Thymus (tissue), 11 donors: ENCODE results near the gene SLC6A19. TPM values are rescaled to one million over a fixed set of nuclear protein-coding genes. Genes with fewer than 3 reads are reported as not detected.

Experiments used
- DNase-seq, 9 donors: peaks; one replicate each; pipeline ENCODE4 v3.0.0-alpha.2; 2013; ENCODE audit warnings: low spot score in 9 of 9, low read depth in 6 of 9, missing footprints in 1 of 9
- H3K27ac ChIP-seq, 2 donors: one replicate each; pipeline ENCODE4 v1.5.1; 2013; ENCODE audit warnings: control low read depth in 1 of 2, low read depth in 1 of 2, low read length in 1 of 2, mild to moderate bottlenecking in 1 of 2, moderate library complexity in 1 of 2
- H3K27me3 ChIP-seq, 2 donors: one replicate each; pipeline ENCODE4 v1.5.1; 2013; ENCODE audit warnings: low read length in 1 of 2; ENCODE audit not compliant: control insufficient read depth in 2 of 2, insufficient read depth in 1 of 2
- H3K36me3 ChIP-seq, 2 donors: one replicate each; pipeline ENCODE4 v1.5.1; 2013; ENCODE audit warnings: low read length in 1 of 2, mild to moderate bottlenecking in 1 of 2, moderate library complexity in 1 of 2; ENCODE audit not compliant: control insufficient read depth in 2 of 2, insufficient read depth in 2 of 2
- H3K4me1 ChIP-seq, 2 donors: one replicate each; pipeline ENCODE4 v1.5.1; 2013; ENCODE audit warnings: low read length in 2 of 2; ENCODE audit not compliant: control insufficient read depth in 2 of 2, insufficient read depth in 2 of 2
- H3K4me3 ChIP-seq, 2 donors: one replicate each; pipeline ENCODE4 v1.5.1; 2013; ENCODE audit warnings: low read length in 2 of 2, control low read depth in 1 of 2, mild to moderate bottlenecking in 1 of 2
- H3K9me3 ChIP-seq, 2 donors: one replicate each; pipeline ENCODE4 v1.5.1; 2013; ENCODE audit warnings: low read length in 1 of 2, mild to moderate bottlenecking in 1 of 2; ENCODE audit not compliant: control insufficient read depth in 2 of 2, insufficient read depth in 1 of 2
- WGBS: extraction: QIAGEN DNeasy Blood & Tissue Kit; methylation state at CpG from one replicate; pipeline ENCODE4 v1.1.7; 2013; 5-methylcytosine and 5-hydroxymethylcytosine counted together
- polyA plus RNA-seq: library from polyadenylated mRNA; stranded (reverse); fragments of 200-250 nt; gene quantifications from one replicate; pipeline ENCODE4 v1.2.3, GENCODE V29; 2013
- total RNA-seq: library from RNA; stranded (reverse); fragments of 120-200 nt; gene quantifications from one replicate; pipeline ENCODE4 v1.2.4, GENCODE V29; 2013
- donor health status: healthy.

SLC6A19 gene
- total and polyA plus RNA-seq, 2 donors = 0.09 to 0.16 TPM

DNA sequence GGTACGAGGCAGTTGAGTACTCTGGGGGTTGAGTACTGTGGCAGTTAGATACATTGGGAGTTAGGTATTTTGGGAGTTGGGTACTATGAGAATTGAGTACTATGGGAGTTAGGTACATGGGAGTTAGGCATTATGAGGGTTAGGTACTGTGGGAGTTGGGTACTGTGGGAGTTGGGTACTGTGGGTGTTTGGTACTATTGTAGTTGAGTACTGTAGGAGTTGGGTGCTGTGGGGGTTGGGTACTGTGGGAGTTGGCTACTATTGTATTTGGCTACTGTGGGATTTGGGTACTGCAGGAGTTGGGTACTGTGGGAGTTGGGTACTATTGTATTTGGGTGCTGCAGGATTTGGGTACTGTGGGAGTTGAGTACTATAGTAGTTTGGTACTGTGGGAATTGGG, 4.8 kb upstream of the SLC6A19 start:
- Histone ChIP-seq H3K4me1 (no peaks in the 10 kb centered on the region), H3K9me3 (no peaks in the 10 kb centered on the region), H3K36me3 (no peaks in the 10 kb centered on the region), H3K27me3 (peaks cover 3 to 58% of the 10 kb centered on the region in 2 donors), H3K27ac (no peak overlapping the region), H3K4me3 (no peak overlapping the region)
- DNase-seq = no peak
- 84% methylated on average over 1 of the region's 1 CpG for WGBS

DNA sequence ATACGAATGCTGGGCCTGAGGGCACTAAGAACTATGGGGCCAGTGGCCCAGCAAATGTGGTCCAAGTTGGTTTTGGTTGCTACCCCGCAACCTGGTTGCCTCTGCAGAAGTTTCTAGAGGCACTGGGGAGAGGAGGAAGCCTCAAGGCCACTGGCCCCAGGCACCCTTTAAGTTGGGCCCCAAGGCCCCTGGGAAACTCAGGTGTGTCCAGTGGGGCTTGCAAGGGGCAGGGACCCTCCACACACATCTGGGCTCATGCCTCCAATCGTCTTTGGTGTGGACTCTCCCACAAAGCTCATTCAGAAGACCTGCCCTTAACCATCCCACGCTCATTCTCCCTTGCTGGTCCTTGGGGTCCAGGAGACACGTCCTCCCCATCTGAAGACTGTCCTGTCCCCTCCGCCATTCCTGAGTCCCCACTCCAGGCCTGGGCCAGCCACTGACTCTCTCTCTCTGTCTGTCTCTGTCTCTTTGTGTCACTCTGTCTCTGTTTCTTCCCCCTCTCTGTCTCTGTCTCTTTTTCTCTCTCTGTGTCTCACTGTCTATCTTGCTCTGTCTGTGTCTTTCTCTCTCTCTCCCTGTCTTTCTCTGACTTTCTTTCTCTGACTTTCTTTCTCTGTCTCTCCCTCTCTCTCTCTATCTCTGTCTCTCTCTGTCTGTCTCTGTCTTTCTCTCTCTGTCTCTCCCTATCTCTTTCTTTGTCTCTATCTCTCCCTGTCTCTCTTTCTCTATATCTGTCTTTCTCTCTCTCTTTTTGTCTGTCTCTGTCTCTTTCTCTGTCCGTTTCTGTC, 3.3 kb upstream of the SLC6A19 start:
- Histone ChIP-seq H3K4me3 (no peak overlapping the region), H3K36me3 (no peaks in the 10 kb centered on the region), H3K4me1 (no peaks in the 10 kb centered on the region), H3K27me3 (peaks cover 3 to 60% of the 10 kb centered on the region in 2 donors), H3K27ac (no peak overlapping the region), H3K9me3 (no peaks in the 10 kb centered on the region)
- WGBS = 94% methylated on average over 7 of the region's 7 CpGs
- no peak for DNase-seq

GRCh38 chr5:1199340-1199648, 2.1 kb upstream of the SLC6A19 start:
- H3K4me1 ChIP-seq = no peaks in the 10 kb centered on the region
- no peak for DNase-seq
- H3K9me3 ChIP-seq = no peaks in the 10 kb centered on the region
- peaks cover 3 to 58% of the 10 kb centered on the region in 2 donors for H3K27me3 ChIP-seq
- no peaks in the 10 kb centered on the region for H3K36me3 ChIP-seq
- H3K4me3 ChIP-seq = no peak overlapping the region
- H3K27ac ChIP-seq = no peak overlapping the region

GRCh38 chr5:1199649-1200494, 1.5 kb upstream of the SLC6A19 start:
- H3K9me3 ChIP-seq = no peaks in the 10 kb centered on the region
- H3K27ac ChIP-seq = no peak overlapping the region
- H3K27me3 ChIP-seq = peaks cover 3 to 61% of the 10 kb centered on the region in 2 donors
- 73% methylated on average over 26 of the region's 26 CpGs for WGBS
- no peak for DNase-seq
- no peaks in the 10 kb centered on the region for H3K36me3 ChIP-seq
- no peak overlapping the region for H3K4me3 ChIP-seq
- H3K4me1 ChIP-seq = no peaks in the 10 kb centered on the region

- Histone ChIP-seq H3K4me1 (no peaks in the 10 kb centered on the region), H3K4me3 (no peak overlapping the region), H3K9me3 (no peaks in the 10 kb centered on the region), H3K27ac (no peak overlapping the region), H3K36me3 (no peaks in the 10 kb centered on the region), H3K27me3 (peaks cover 3 to 67% of the 10 kb centered on the region in 2 donors)
- DNase-seq = no peak
- 81% methylated on average over 28 of the region's 28 CpGs for WGBS
Measured at GRCh38 chr5:1200495-1201326, 684 bp upstream of the SLC6A19 start.

- no peak for DNase-seq
- no peaks in the 10 kb centered on the region for H3K9me3 ChIP-seq
- H3K36me3 ChIP-seq = no peaks in the 10 kb centered on the region
- peaks cover 0 to 4% of the 10 kb centered on the region in 2 donors for H3K4me1 ChIP-seq
- 87% methylated on average over 26 of the region's 26 CpGs for WGBS
- H3K27ac ChIP-seq = no peak overlapping the region
- peaks cover 3 to 75% of the 10 kb centered on the region in 2 donors for H3K27me3 ChIP-seq
- no peak overlapping the region for H3K4me3 ChIP-seq
Measured at GRCh38 chr5:1202026-1202797, 817 bp downstream of the SLC6A19 start.

GRCh38 chr5:1202798-1203185, 1.4 kb downstream of the SLC6A19 start:
- H3K27me3 ChIP-seq = peaks cover 3 to 77% of the 10 kb centered on the region in 2 donors
- H3K36me3 ChIP-seq = no peaks in the 10 kb centered on the region
- H3K4me3 ChIP-seq = no peak overlapping the region
- no peak overlapping the region for H3K27ac ChIP-seq
- DNase-seq = no peak
- 92% methylated on average over 7 of the region's 7 CpGs for WGBS
- H3K9me3 ChIP-seq = no peaks in the 10 kb centered on the region
- H3K4me1 ChIP-seq = peaks cover 0 to 4% of the 10 kb centered on the region in 2 donors

GRCh38 chr5:1203311-1203967, 2.0 kb downstream of the SLC6A19 start:
- peaks cover 0 to 4% of the 10 kb centered on the region in 2 donors for H3K4me1 ChIP-seq
- no peaks in the 10 kb centered on the region for H3K36me3 ChIP-seq
- H3K9me3 ChIP-seq = no peaks in the 10 kb centered on the region
- peaks cover 3 to 77% of the 10 kb centered on the region in 2 donors for H3K27me3 ChIP-seq
- DNase-seq = no peak
- WGBS = 92% methylated on average over 24 of the region's 24 CpGs
- H3K27ac ChIP-seq = no peak overlapping the region
- no peak overlapping the region for H3K4me3 ChIP-seq
